DMS79 (cell line): ENCODE data around the gene TIAM2.
A peak's percentile ranks its signal among the peaks of the same experiment; 100 is the strongest.

Source experiments
- DNase-seq: peaks from one replicate; lab custom pipeline; 2025; lab: John Stamatoyannopoulos, UW

Gene TIAM2

GRCh38 chr6:155024391-155025027, 29.4 kb downstream of the TIAM2 start:
- no peak for DNase-seq

- DNase-seq: no peak
Observed at GRCh38 chr6:155026022-155026705, 31.0 kb downstream of the TIAM2 start.

- DNase-seq: no peak
Observed at GRCh38 chr6:155026706-155027045, 31.6 kb downstream of the TIAM2 start.

DNA sequence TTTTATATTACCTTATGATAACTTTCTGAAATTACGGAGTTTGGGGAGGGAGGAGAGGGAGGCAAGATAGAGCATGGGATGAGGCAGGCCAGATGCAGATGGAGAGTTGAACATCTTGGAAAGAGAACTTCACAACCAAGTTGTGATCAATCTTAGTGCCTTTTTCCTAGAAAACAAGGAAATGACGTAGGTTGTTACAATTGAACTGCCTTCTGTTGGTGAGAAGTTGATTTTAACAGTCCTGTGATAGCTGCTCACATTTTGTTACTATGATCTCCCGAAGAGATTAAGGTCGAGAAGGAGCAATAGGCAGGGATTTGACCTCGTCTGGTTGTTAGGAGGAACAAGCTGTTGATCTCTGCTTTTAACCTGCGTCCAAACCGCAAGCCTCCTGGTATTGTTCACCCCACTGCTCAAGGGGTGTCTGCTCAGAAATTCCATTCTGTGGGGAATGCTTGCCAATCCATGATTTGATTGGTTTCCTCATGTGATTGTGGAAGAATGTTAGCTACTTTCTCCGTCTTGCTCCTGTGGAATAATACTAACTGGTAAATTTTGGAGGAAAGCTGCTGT, 35.1 kb downstream of the TIAM2 start:
- DNase-seq: no peak

DNA sequence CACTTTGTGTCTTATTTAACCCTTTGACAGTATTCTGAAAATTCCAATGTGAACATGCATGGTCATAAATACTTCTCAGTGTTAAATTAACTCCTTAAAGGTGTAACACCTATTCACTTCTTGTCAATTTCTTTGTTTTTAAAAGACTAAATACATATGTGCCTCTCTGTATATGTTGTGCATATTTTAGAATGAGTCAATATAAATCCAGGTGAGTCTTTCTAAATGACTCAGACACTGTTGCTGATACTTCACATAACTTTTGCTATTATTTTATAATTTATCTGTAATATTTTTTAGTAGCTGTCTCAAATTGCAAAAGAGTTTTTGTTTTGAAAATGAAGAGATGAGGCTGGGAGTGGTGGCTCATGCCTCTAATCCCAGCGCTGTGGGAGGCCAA, 36.0 kb downstream of the TIAM2 start:
- no peak for DNase-seq

- DNase-seq: no peak
Observed at GRCh38 chr6:155033021-155033791, 38.1 kb downstream of the TIAM2 start.

DNA sequence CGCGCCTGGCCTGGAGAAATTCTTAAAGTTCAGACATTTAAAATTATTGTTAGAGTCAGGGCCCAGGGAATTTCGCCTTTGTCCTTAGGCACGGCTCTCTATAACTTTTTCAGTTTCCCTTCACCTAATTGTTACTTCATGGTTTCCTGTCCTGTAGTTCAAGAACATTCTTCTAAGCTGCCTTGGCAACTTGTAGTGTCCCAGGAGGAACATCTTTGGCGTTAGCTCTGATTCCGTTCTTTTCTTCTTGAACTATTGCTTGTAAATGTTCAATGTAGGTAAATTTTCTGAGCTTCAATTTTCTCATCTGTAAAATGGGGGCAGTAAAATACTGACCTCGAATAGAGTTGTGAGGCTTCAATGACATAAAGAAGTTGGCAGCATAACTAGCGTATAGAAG, 41.8 kb downstream of the TIAM2 start:
- DNase-seq: no peak

- no peak for DNase-seq
Observed at GRCh38 chr6:155038104-155038503, 43.0 kb downstream of the TIAM2 start.

- no peak for DNase-seq
Observed at GRCh38 chr6:155038527-155038926, 43.4 kb downstream of the TIAM2 start.

DNA sequence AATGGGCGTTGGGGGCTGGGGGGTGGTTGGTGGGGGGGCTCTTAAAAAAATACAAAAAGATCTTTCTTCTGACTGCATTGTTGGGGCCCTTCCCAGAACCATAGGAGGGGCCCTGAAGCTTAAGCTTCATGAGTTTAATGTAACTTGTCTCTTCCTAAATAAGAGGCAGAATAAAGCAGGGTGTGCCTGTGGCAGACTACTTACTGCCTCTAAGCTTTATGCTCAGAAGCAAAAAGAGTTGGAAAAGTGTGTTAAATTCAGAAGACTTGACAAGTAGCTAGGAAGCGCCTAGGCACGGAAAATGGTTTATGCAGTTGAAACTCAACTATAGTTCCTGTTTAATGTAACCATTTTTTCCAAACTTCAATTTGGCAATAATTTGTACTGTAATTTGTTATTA, 44.5 kb downstream of the TIAM2 start:
- no peak for DNase-seq

DNA sequence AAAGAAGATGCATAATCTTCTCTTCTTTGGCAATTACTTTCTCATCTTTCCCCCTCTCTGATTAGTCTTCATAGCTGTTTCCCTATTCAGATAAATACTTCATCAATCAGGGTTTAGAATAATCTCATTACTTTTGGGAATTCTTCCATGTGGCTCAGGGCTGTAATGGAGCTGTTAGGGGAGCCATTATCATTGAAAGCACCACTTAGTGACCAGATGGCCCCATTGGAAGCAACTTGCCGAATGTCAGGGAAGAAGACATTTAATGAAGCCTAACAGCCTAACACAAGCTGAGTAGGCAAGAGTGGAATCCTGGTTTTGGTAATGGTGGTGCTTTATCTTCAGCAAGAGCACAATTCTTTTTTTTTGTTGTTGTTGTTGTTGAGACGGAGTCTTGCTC, 45.0 kb downstream of the TIAM2 start:
- DNase-seq: no peak

DNA sequence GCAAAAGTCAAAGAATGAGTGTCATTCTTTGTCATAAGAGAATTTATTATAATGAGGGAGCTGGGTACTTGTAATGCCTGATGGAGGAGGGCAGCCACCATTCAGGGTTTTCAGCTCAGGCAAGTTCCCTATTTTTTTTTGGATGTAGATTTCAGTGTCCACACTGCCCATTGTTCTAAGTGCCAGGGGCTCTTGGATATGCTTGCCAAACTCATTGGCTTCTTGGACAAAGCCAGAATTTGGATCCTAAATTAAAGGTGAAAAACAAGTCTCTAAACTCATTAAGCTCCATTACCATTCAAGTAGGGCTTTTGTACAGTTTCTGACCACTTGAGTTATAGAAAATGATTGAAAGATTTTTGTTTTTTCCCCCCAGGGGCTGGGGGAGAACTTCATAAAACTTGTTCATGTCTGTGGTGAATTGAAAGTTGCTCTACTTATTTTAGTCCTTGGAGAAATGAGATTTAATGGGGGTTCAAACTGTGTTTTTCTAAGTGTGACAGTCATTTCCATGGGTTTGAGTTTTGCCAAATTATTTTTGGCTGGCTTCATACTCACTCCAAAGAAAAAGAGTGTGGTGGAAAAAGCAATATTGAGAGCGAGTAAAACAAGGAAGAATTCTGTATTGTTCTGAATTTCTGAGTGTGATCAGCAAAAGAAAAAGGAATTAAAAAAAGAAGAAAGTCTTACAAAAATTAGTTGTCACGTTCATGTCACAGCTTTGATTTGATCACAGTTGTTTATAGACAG, 46.0 kb downstream of the TIAM2 start:
- peak; percentile 29 for DNase-seq

- no peak for DNase-seq
Observed at GRCh38 chr6:155041741-155042279, 46.7 kb downstream of the TIAM2 start.

GRCh38 chr6:155042983-155043382, 47.9 kb downstream of the TIAM2 start:
- no peak for DNase-seq

- DNase-seq: no peak
Observed at GRCh38 chr6:155045561-155046404, 50.7 kb downstream of the TIAM2 start.

DNA sequence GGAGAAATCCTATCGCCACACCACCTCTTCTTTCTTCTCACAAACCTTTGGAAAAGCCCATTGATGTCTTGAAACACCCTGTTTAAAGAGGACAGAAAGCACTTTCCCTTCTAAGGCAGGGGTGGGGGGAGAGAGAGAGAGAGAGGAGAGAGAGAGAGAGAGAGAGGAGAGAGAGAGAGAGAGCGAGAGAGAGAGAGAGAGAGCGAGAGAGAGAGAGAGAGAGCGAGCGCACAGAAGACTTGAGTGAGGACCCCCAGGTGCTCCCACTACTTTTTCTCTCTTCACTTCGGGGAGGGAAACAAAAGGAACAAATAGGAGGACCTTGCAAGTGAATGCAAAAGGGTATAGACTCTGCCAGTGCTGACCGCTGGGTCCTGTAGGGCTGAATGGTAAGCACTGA, 52.4 kb downstream of the TIAM2 start:
- DNase-seq: no peak

DNA sequence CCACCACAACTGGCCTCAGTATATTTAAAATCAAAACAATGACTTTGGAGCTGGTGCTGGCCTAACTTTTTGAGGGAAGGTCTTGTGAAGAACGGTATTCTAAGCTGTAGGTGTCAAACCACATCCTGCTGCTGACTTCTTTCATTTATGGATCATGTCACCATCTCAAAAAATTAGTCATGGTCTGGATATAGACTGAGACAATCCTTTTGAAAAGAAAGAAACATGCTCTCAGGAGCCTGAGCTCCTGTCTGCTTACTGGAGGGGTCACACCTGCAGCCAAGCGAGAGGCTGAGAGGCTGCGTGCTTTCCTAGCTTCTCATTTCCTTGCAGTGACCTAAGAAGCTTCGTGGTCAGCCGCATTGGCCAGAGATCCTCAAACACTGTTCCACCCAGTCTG, 55.2 kb downstream of the TIAM2 start:
- DNase-seq: no peak

DNA sequence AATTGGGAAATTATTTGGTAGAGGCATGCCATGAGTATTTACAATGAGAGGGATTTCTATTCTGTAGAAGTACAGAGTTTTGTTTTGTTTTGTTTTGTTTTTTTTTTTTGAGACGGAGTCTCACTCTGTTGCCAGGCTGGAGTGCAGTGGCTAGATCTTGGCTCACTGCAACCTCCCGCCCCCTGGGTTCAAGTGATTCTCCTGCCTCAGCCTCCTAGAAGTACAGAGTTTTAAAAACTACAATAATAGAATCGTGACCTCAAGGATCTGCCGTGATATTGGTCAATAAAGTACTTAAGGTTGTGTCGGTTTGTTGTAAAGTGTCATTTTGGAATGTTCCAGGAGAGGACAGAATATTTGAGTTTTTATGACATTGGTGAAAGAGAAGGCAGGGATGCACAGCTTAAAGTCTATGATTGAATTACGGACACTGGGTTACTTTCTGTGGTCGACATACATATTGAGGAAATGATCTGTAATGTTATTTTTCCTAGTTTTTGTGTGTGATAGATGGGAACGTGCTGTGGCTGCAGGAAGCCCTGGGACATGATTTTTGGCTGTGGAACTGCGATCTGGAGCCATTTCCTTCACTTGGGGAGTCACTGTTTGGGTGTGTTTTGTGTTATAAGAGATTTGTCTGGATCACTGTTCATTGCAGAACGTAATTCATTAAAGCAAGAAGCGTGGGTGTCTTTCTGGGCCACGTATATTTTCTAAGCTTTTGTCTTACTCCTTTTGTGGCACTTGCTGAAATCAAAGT, 59.6 kb downstream of the TIAM2 start:
- DNase-seq: no peak

DNA sequence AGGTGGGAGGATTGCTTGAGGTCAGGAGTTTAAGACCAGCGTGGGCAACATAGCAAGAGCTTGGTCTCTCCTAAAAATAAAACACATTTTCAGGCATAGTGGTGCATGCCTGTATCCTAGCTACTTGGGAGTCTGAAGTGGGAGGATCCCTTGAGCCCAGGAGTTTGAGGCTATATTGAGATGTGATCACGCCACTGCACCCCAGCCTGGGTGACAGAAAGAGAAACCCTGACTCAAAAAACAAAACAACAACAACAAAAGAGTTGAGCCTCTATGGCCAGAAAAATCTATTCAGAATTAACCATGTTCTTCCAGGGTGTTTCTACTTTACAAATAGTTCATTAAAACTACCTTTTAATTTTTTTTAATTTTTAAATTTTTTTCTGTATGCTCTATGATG, 60.6 kb downstream of the TIAM2 start:
- no peak for DNase-seq

- DNase-seq: no peak
Observed at GRCh38 chr6:155056756-155057155, 61.6 kb downstream of the TIAM2 start.
